ENCODE data around the gene KCNK6. TPM values are rescaled to one million over a fixed set of nuclear protein-coding genes. Genes with fewer than 3 reads are reported as not detected.

KCNK6 gene
- total and polyA plus RNA-seq, 2 donors (not counting 3 experiments of a cell fraction or from before 2014, with no cell fraction given) = 7.4 to 11.3 TPM

DNA sequence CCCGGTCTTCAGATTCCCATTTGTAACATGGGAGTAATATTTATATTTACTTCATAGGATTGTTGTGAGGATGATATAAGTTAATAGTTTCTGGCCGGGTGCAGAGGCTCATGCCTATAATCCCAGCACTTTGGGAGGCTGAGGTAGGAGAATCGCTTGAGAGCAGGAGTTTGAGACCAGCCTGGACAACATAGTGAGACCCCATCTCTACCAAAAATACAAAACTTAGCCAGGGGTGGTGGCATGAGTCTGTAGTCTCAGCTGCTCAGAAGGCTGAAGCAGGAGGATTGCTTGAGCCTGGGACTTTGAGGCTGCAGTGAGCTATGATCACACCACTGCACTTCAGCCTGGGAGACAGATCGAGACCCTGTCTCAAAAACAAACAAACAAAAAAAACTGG lies 27.2 kb downstream of the KCNK6 start:
- no peak overlapping the region for H3K9ac ChIP-seq (replicated peaks; ENCODE audit: extremely low read depth, insufficient read depth, low read length)
- intact Hi-C loops (cut with micrococcal nuclease) = no loop called here

DNA sequence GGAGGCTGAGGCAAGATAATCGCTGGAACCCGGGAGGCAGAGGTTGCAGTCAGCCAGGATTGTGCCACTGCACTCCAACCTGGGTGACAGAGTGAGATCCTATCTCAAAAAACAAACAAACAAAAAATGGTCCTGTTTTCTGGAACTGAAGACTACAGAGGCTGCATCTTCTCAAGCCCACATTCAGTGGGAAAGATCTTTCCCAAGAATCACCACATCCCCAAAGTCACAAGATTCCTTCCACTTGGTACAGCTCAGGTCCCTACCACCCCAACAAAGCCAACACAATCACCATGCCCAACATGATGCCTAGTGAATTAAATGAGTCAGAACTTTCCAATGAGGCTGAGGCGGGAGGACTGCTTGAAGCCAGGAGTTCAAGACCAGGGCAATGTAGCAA lies 31.2 kb downstream of the KCNK6 start:
- no peak overlapping the region for H3K9ac ChIP-seq (replicated peaks; ENCODE audit: extremely low read depth, insufficient read depth, low read length)
- H3K36me3 ChIP-seq (ENCODE audit: control insufficient read depth in 2 of 2, extremely low read depth in 1 of 2, insufficient read depth in 2 of 2, low read length in 2 of 2) = no peaks in the 10 kb centered on the region
- ChIA-PET POLR2A (no interaction called here), CTCF (no interaction called here)
- H3K27me3 ChIP-seq (ENCODE audit: control insufficient read depth in 2 of 2, insufficient read depth in 2 of 2, low read length in 2 of 2) = peaks cover 0 to 2% of the 10 kb centered on the region in 2 experiments
- DNase-seq (ENCODE audit: low read depth, low spot score) = no peak
- H4K20me1 ChIP-seq (replicated peaks; ENCODE audit: control insufficient read depth, extremely low read depth, insufficient read depth, low read length) = no peaks in the 10 kb centered on the region
- BruUV-seq (replicated peaks) = no TSS peak
- intact Hi-C loops (cut with micrococcal nuclease) = no loop called here
- no peak overlapping the region for H2AFZ ChIP-seq (ENCODE audit: low read depth, low read length)
- H3K4me3 ChIP-seq (replicated peaks in 1 of 3; ENCODE audit: insufficient read depth in 1 of 3, low read depth in 1 of 3, low read length in 3 of 3) = no peak overlapping the region
- no peak overlapping the region for H3K4me2 ChIP-seq (ENCODE audit: insufficient read depth, low read length)
- H3K4me1 ChIP-seq (ENCODE audit: control insufficient read depth, extremely low read depth, insufficient read depth, low read length) = no peaks in the 10 kb centered on the region
- H3K27ac ChIP-seq (ENCODE audit: insufficient read depth, low read depth, low read length) = no peak overlapping the region
- H3K9me1 ChIP-seq (replicated peaks; ENCODE audit: control insufficient read depth, extremely low read depth, insufficient read depth, low read length) = no peaks in the 10 kb centered on the region
- no peak for FAIRE-seq
- H3K9me3 ChIP-seq (replicated peaks; ENCODE audit: control insufficient read depth, insufficient read depth, low read length) = no peaks in the 10 kb centered on the region
- TF ChIP-seq MYC (IDR thresholded peaks at IDR 0.05; ENCODE audit: low read depth, low read length) = no peak
- no peak for TF ChIP-seq GATA2 (IDR thresholded peaks at IDR 0.05; ENCODE audit: insufficient read depth, insufficient read length, low read depth, low read length)
- TF ChIP-seq POLR2AphosphoS5 (IDR thresholded peaks at IDR 0.05; ENCODE audit: insufficient read depth, low read depth, low read length) = no peak
- no peak for TF ChIP-seq EZH2 (IDR thresholded peaks at IDR 0.05; ENCODE audit: borderline replicate concordance, low read depth, low read length, severe bottlenecking)
- TF ChIP-seq, protein P1, sequence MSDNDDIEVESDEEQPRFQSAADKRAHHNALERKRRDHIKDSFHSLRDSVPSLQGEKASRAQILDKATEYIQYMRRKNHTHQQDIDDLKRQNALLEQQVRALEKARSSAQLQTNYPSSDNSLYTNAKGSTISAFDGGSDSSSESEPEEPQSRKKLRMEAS (IDR thresholded peaks at IDR 0.05; ENCODE audit: insufficient read depth, insufficient read length) = no peak
- no peak for TF ChIP-seq POLR2A (IDR thresholded peaks at IDR 0.05; ENCODE audit: low read depth, low read length)
- TF ChIP-seq, protein P2, sequence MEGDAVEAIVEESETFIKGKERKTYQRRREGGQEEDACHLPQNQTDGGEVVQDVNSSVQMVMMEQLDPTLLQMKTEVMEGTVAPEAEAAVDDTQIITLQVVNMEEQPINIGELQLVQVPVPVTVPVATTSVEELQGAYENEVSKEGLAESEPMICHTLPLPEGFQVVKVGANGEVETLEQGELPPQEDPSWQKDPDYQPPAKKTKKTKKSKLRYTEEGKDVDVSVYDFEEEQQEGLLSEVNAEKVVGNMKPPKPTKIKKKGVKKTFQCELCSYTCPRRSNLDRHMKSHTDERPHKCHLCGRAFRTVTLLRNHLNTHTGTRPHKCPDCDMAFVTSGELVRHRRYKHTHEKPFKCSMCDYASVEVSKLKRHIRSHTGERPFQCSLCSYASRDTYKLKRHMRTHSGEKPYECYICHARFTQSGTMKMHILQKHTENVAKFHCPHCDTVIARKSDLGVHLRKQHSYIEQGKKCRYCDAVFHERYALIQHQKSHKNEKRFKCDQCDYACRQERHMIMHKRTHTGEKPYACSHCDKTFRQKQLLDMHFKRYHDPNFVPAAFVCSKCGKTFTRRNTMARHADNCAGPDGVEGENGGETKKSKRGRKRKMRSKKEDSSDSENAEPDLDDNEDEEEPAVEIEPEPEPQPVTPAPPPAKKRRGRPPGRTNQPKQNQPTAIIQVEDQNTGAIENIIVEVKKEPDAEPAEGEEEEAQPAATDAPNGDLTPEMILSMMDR (IDR thresholded peaks at IDR 0.05; ENCODE audit: extremely low read depth in 1 of 2, insufficient read depth in 1 of 2, low read depth in 1 of 2, low read length in 2 of 2) = no peak
- TF ChIP-seq JUN (IDR thresholded peaks at IDR 0.05; ENCODE audit: borderline replicate concordance, insufficient read depth, insufficient read length, low read depth) = no peak
- TF ChIP-seq FOS (IDR thresholded peaks at IDR 0.05; ENCODE audit: borderline replicate concordance, insufficient read depth, low read length) = no peak
- no peaks in the 10 kb centered on the region for H3K79me2 ChIP-seq (ENCODE audit: control insufficient read depth, insufficient read depth, low read length)
- dilution Hi-C loops (cut with MboI; ENCODE audit: extremely low pct_ligation_motif_present, low sequenced_read_pairs) = no loop called here

More for the DNA sequence above, 27.2 kb downstream of the KCNK6 start:
- CTCF ChIA-PET = interaction anchor here (0.9 kb wide), 1 partner anchor 15 kb away, joined by 3 read pairs; no protein-coding TSS in a partner anchor
- Histone ChIP-seq H3K36me3 (ENCODE audit: control insufficient read depth in 2 of 2, extremely low read depth in 1 of 2, insufficient read depth in 2 of 2, low read length in 2 of 2) (no peaks in the 10 kb centered on the region), H3K4me3 (replicated peaks in 1 of 3; ENCODE audit: insufficient read depth in 1 of 3, low read depth in 1 of 3, low read length in 3 of 3) (no peak overlapping the region), H3K79me2 (ENCODE audit: control insufficient read depth, insufficient read depth, low read length) (no peaks in the 10 kb centered on the region), H3K9me1 (replicated peaks; ENCODE audit: control insufficient read depth, extremely low read depth, insufficient read depth, low read length) (no peaks in the 10 kb centered on the region), H4K20me1 (replicated peaks; ENCODE audit: control insufficient read depth, extremely low read depth, insufficient read depth, low read length) (no peaks in the 10 kb centered on the region), H2AFZ (ENCODE audit: low read depth, low read length) (no peak overlapping the region), H3K27ac (ENCODE audit: insufficient read depth, low read depth, low read length) (no peak overlapping the region), H3K27me3 (ENCODE audit: control insufficient read depth in 2 of 2, insufficient read depth in 2 of 2, low read length in 2 of 2) (peaks cover 0 to 2% of the 10 kb centered on the region in 2 experiments), H3K4me1 (ENCODE audit: control insufficient read depth, extremely low read depth, insufficient read depth, low read length) (no peaks in the 10 kb centered on the region), H3K9me3 (replicated peaks; ENCODE audit: control insufficient read depth, insufficient read depth, low read length) (no peaks in the 10 kb centered on the region), H3K4me2 (ENCODE audit: insufficient read depth, low read length) (no peak overlapping the region)
- no peak for TF ChIP-seq JUN (IDR thresholded peaks at IDR 0.05; ENCODE audit: borderline replicate concordance, insufficient read depth, insufficient read length, low read depth)
- TF ChIP-seq, protein P2 (IDR thresholded peaks at IDR 0.05; ENCODE audit: extremely low read depth in 1 of 2, insufficient read depth in 1 of 2, low read depth in 1 of 2, low read length in 2 of 2) = no peak
- no peak for TF ChIP-seq POLR2AphosphoS5 (IDR thresholded peaks at IDR 0.05; ENCODE audit: insufficient read depth, low read depth, low read length)
- FAIRE-seq (no peak), DNase-seq (ENCODE audit: low read depth, low spot score) (no peak)
- BruUV-seq (replicated peaks) = no TSS peak
- POLR2A ChIA-PET = no interaction called here
- dilution Hi-C loops (cut with MboI; ENCODE audit: extremely low pct_ligation_motif_present, low sequenced_read_pairs) = no loop called here
